ENCODE data around the gene CD244. TPM values are rescaled to one million over a fixed set of nuclear protein-coding genes. Genes with fewer than 3 reads are reported as not detected.

Gene CD244
- total RNA-seq, 2 experiments from 2014 or later = not detected

DNA sequence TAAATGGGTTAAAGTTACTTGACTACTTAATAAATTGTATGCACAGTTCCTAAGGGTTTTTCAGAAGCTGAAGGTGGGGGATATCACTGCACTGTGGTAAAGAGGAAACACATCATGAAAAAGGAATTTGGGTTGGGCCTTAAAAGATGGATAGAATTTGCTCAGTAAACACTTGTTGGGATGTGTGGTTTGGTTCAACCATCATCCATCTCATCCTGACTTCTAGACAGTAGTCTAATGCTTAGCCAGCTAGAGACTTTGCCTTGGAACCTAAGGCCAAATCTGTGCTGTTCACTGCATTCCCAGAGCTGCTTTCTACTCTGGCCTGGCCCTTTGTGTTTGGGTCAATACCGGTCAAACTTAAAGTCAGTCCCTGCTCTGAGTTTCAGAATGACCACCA is 36.1 kb downstream of the CD244 start:
- Histone ChIP-seq H3K4me2 (ENCODE audit: low read length) (no peak overlapping the region), H3K4me3 (ENCODE audit: low read depth, low read length, poor library complexity, severe bottlenecking) (no peak overlapping the region), H3K79me2 (ENCODE audit: insufficient read depth, low read depth, low read length) (no peaks in the 10 kb centered on the region), H3K4me1 (ENCODE audit: insufficient read depth, low read length, poor library complexity, severe bottlenecking) (no peaks in the 10 kb centered on the region), H3K27ac (ENCODE audit: low read depth, low read length, poor library complexity, severe bottlenecking) (no peak overlapping the region), H2AFZ (ENCODE audit: low read length) (no peak overlapping the region), H3K9me3 (ENCODE audit: low read length) (no peaks in the 10 kb centered on the region), H4K20me1 (ENCODE audit: insufficient read depth, low read length) (no peaks in the 10 kb centered on the region), H3K9me2 (ENCODE audit: insufficient read depth, low read length) (no peaks in the 10 kb centered on the region), H3K36me3 (ENCODE audit: insufficient read depth, low read length) (peaks cover 20% of the 10 kb centered on the region)
- intact Hi-C loops (cut with micrococcal nuclease; ENCODE audit: unreplicated experiment) = no loop called here
- POLR2A ChIA-PET = no interaction called here
- BruUV-seq (replicated peaks) = no TSS peak
- TF ChIP-seq, protein P1, sequence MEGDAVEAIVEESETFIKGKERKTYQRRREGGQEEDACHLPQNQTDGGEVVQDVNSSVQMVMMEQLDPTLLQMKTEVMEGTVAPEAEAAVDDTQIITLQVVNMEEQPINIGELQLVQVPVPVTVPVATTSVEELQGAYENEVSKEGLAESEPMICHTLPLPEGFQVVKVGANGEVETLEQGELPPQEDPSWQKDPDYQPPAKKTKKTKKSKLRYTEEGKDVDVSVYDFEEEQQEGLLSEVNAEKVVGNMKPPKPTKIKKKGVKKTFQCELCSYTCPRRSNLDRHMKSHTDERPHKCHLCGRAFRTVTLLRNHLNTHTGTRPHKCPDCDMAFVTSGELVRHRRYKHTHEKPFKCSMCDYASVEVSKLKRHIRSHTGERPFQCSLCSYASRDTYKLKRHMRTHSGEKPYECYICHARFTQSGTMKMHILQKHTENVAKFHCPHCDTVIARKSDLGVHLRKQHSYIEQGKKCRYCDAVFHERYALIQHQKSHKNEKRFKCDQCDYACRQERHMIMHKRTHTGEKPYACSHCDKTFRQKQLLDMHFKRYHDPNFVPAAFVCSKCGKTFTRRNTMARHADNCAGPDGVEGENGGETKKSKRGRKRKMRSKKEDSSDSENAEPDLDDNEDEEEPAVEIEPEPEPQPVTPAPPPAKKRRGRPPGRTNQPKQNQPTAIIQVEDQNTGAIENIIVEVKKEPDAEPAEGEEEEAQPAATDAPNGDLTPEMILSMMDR (conservative IDR thresholded peaks at IDR 0.05; ENCODE audit: low read length) = no peak
- DNase-seq (ENCODE audit: low spot score) = no peak
- CTCF ChIA-PET (ENCODE audit: unreplicated experiment) = no interaction called here

DNA sequence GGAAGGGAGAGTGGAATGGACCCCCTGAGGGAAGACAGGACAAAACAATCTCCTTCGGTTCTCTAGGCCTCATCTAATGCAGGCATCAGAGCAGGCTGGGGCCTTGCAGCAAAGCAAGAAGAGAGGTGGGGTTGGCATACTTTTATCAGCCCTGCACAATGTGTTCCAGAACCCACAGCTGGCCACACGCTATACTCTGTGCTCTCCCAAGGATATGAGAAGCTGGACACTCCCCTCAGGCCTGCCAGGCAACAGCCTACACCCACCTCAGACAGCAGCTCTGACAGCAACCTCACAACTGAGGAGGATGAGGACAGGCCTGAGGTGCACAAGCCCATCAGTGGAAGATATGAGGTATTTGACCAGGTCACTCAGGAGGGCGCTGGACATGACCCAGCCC is 39.4 kb downstream of the CD244 start:
- Histone ChIP-seq H4K20me1 (ENCODE audit: insufficient read depth, low read length) (no peaks in the 10 kb centered on the region), H3K79me2 (ENCODE audit: insufficient read depth, low read depth, low read length) (no peaks in the 10 kb centered on the region), H3K4me3 (ENCODE audit: low read depth, low read length, poor library complexity, severe bottlenecking) (no peak overlapping the region), H3K4me2 (ENCODE audit: low read length) (no peak overlapping the region), H3K9me2 (ENCODE audit: insufficient read depth, low read length) (no peaks in the 10 kb centered on the region), H3K9me3 (ENCODE audit: low read length) (no peaks in the 10 kb centered on the region), H2AFZ (ENCODE audit: low read length) (no peak overlapping the region), H3K4me1 (ENCODE audit: insufficient read depth, low read length, poor library complexity, severe bottlenecking) (no peaks in the 10 kb centered on the region), H3K36me3 (ENCODE audit: insufficient read depth, low read length) (peaks cover 31% of the 10 kb centered on the region), H3K27ac (ENCODE audit: low read depth, low read length, poor library complexity, severe bottlenecking) (no peak overlapping the region)
- POLR2A ChIA-PET = interaction anchor here (0.6 kb wide), 1 partner anchor 9 kb away, joined by 4 read pairs; no protein-coding TSS in a partner anchor
- BruUV-seq (replicated peaks) = no TSS peak
- intact Hi-C loops (cut with micrococcal nuclease; ENCODE audit: unreplicated experiment) = no loop called here
- TF ChIP-seq, protein P1 (conservative IDR thresholded peaks at IDR 0.05; ENCODE audit: low read length) = no peak
- no peak for TF ChIP-seq EZH2phosphoT487 (IDR thresholded peaks at IDR 0.05; ENCODE audit: borderline replicate concordance, low read depth, low read length)
- no peak for DNase-seq (ENCODE audit: low spot score)
- CTCF ChIA-PET (ENCODE audit: unreplicated experiment) = no interaction called here

DNA sequence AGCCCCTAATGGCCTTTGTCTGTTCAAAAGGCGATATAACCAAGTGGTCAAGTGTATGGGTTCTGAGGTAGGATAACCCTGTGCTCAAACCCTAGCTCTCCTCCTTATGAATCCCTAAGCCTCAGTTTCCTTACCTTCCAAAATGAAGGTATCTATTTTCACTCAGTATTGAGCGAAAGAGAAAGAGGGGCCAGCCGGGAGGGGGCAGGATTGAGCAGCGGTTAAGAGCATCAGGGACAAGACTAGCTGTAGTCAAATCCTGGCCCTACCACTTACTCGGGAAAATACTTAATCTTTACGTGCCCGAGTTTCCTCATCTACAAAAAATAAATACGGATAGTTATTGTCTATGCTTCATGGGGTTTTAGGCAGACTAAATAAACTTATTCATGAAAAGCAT is 41.1 kb downstream of the CD244 start:
- no peak overlapping the region for H3K4me3 ChIP-seq (ENCODE audit: low read depth, low read length, poor library complexity, severe bottlenecking)
- H3K9me2 ChIP-seq (ENCODE audit: insufficient read depth, low read length) = no peaks in the 10 kb centered on the region
- no peak for DNase-seq (ENCODE audit: low spot score)
- intact Hi-C loops (cut with micrococcal nuclease; ENCODE audit: unreplicated experiment) = no loop called here
- H3K36me3 ChIP-seq (ENCODE audit: insufficient read depth, low read length) = peaks cover 40% of the 10 kb centered on the region
- no peaks in the 10 kb centered on the region for H3K4me1 ChIP-seq (ENCODE audit: insufficient read depth, low read length, poor library complexity, severe bottlenecking)
- ChIA-PET POLR2A (interaction anchor here (0.5 kb wide), 1 partner anchor 146 kb away, joined by 3 read pairs; no protein-coding TSS in a partner anchor), CTCF (ENCODE audit: unreplicated experiment) (no interaction called here)
- no TSS peak for BruUV-seq (replicated peaks)
- H2AFZ ChIP-seq (ENCODE audit: low read length) = no peak overlapping the region
- H3K27ac ChIP-seq (ENCODE audit: low read depth, low read length, poor library complexity, severe bottlenecking) = no peak overlapping the region
- H3K4me2 ChIP-seq (ENCODE audit: low read length) = no peak overlapping the region
- H3K9me3 ChIP-seq (ENCODE audit: low read length) = no peaks in the 10 kb centered on the region
- H3K79me2 ChIP-seq (ENCODE audit: insufficient read depth, low read depth, low read length) = no peaks in the 10 kb centered on the region
- TF ChIP-seq EZH2phosphoT487 (IDR thresholded peaks at IDR 0.05; ENCODE audit: borderline replicate concordance, low read depth, low read length) = no peak
- TF ChIP-seq, protein P1 (conservative IDR thresholded peaks at IDR 0.05; ENCODE audit: low read length) = peak; percentile 67
- no peaks in the 10 kb centered on the region for H4K20me1 ChIP-seq (ENCODE audit: insufficient read depth, low read length)
